Measurements from ENCODE around the gene SLC2A4RG. TPM values are rescaled to one million over a fixed set of nuclear protein-coding genes. Genes with fewer than 3 reads are reported as not detected.

Gene SLC2A4RG
- 57.2 to 111 TPM (median 97.3 TPM) in 5 replicates for total RNA-seq (2022; extraction: Qiagen RNA extraction)

GRCh38 chr20:63739130-63740069 is at the start of gene SLC2A4RG:
SLC2A4RG (plus strand) TSS chr20:63739776; CDS start chr20:63739913, 137 bp downstream.

GRCh38 chr20:63696628-63697356 is 42.8 kb upstream of the SLC2A4RG start, which contains the start of gene TNFRSF6B:
TNFRSF6B (plus strand) TSS chr20:63696652; CDS start chr20:63696768, 116 bp downstream.

GRCh38 chr20:63707558-63708300 is 31.8 kb upstream of the SLC2A4RG start, which contains the start of the genes ARFRP1 and ZGPAT:
ARFRP1 (minus strand) TSS chr20:63707976; CDS start chr20:63707091, 885 bp downstream.
ZGPAT (plus strand) TSS chr20:63708039; CDS start chr20:63708581, 542 bp downstream.

GRCh38 chr20:63735859-63736718 is 3.5 kb upstream of the SLC2A4RG start, which contains the start of gene LIME1:
LIME1 (plus strand) TSS chr20:63736664; CDS start chr20:63737550, 886 bp downstream.

Other genes with a start within 250 kb of the SLC2A4RG start
- 141 to 180 TPM (median 158 TPM) in 5 replicates for gene EEF1A2, start 240.7 kb upstream of the SLC2A4RG start, total RNA-seq (2022; extraction: Qiagen RNA extraction)
- gene PPDPF, start 219.0 kb upstream of the SLC2A4RG start, total RNA-seq (2022; extraction: Qiagen RNA extraction), result 273 to 372 TPM (median 330 TPM) in 5 replicates
- gene PTK6, start 202.4 kb upstream of the SLC2A4RG start, total RNA-seq (2022; extraction: Qiagen RNA extraction), result 2.2 to 3.5 TPM (median 3.2 TPM) in 5 replicates
- gene SRMS, start 192.0 kb upstream of the SLC2A4RG start, total RNA-seq (2022; extraction: Qiagen RNA extraction), result not detected in 5 replicates
- gene FNDC11, start 185.6 kb upstream of the SLC2A4RG start, total RNA-seq (2022; extraction: Qiagen RNA extraction), result 0.13 to 0.38 TPM (median 0.17 TPM) in 5 replicates
- gene HELZ2, start 165.5 kb upstream of the SLC2A4RG start, total RNA-seq (2022; extraction: Qiagen RNA extraction), result 7.3 to 13.1 TPM (median 9.4 TPM) in 5 replicates
- gene GMEB2, start 112.7 kb upstream of the SLC2A4RG start, total RNA-seq (2022; extraction: Qiagen RNA extraction), result 8.5 to 11.7 TPM (median 10.5 TPM) in 5 replicates
- gene STMN3, start 86.4 kb upstream of the SLC2A4RG start, total RNA-seq (2022; extraction: Qiagen RNA extraction), result 6.6 to 12.3 TPM (median 10.5 TPM) in 5 replicates
- gene RTEL1, start 81.5 kb upstream of the SLC2A4RG start, total RNA-seq (2022; extraction: Qiagen RNA extraction), result 4.8 to 8.3 TPM (median 7.7 TPM) in 5 replicates
- gene TNFRSF6B, start 43.1 kb upstream of the SLC2A4RG start, total RNA-seq (2022; extraction: Qiagen RNA extraction), result 0.47 to 1.4 TPM (median 0.76 TPM) in 5 replicates
- gene ARFRP1, start 31.8 kb upstream of the SLC2A4RG start, total RNA-seq (2022; extraction: Qiagen RNA extraction), result 29.1 to 43.6 TPM (median 39.1 TPM) in 5 replicates
- 22.2 to 32.0 TPM (median 28.6 TPM) in 5 replicates for gene ZGPAT, start 31.7 kb upstream of the SLC2A4RG start, total RNA-seq (2022; extraction: Qiagen RNA extraction)
- 4.0 to 12.2 TPM (median 10.7 TPM) in 5 replicates for gene LIME1, start 3.1 kb upstream of the SLC2A4RG start, total RNA-seq (2022; extraction: Qiagen RNA extraction)
- gene ZBTB46, start 91.5 kb downstream of the SLC2A4RG start, total RNA-seq (2022; extraction: Qiagen RNA extraction), result 0.66 to 0.99 TPM (median 0.84 TPM) in 5 replicates
- not detected in 5 replicates for gene ABHD16B, start 121.7 kb downstream of the SLC2A4RG start, total RNA-seq (2022; extraction: Qiagen RNA extraction)
- 125 to 137 TPM (median 132 TPM) in 5 replicates for gene TPD52L2, start 125.5 kb downstream of the SLC2A4RG start, total RNA-seq (2022; extraction: Qiagen RNA extraction)
- gene DNAJC5, start 155.3 kb downstream of the SLC2A4RG start, total RNA-seq (2022; extraction: Qiagen RNA extraction), result 24.0 to 32.2 TPM (median 30.1 TPM) in 5 replicates
- gene UCKL1, start 216.6 kb downstream of the SLC2A4RG start, total RNA-seq (2022; extraction: Qiagen RNA extraction), result 22.7 to 40.0 TPM (median 33.2 TPM) in 5 replicates
- gene ZNF512B, start 230.2 kb downstream of the SLC2A4RG start, total RNA-seq (2022; extraction: Qiagen RNA extraction), result 8.5 to 13.9 TPM (median 13.1 TPM) in 5 replicates
- gene SAMD10, start 239.9 kb downstream of the SLC2A4RG start, total RNA-seq (2022; extraction: Qiagen RNA extraction), result 0.05 TPM in 1 of 5 replicates, not detected in the others
- gene PRPF6, start 241.4 kb downstream of the SLC2A4RG start, total RNA-seq (2022; extraction: Qiagen RNA extraction), result 53.1 to 56.9 TPM (median 54.6 TPM) in 5 replicates

Measured in A549 treated with CORT108297 at 1 μM for 4 hours (cell line).